ENCODE results near the gene S100G.
"Not testable (repeated sequence)": the region's sequence is repeated elsewhere in the genome, so short reads cannot be mapped to it uniquely, and the experiment has no call there.

Gene S100G, protein sequence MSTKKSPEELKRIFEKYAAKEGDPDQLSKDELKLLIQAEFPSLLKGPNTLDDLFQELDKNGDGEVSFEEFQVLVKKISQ

DNA sequence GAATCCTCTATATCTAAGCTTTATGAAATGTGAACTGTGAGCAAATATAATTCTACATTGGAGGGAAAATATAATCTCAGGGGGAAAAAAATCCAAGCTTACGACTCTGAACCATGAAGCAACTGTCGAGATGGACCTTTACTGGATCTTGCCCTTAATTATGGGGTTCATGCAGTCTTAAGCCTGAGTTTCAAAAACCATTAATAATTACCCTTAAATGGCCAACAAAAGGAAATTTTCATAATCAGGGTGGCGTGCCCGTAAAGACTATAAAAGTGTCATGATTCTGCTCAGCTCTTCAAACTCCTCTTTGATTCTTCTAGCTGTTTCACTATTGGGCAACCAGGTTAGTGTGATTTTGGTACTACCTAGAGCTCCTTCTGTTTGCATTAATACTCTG, at the start of gene S100G:
Gene S100G (plus strand): TSS at position 301 of the 400 bp plus-strand sequence. CDS start 849 bp downstream, outside the sequence.
- DNase-seq: no peak

DNA sequence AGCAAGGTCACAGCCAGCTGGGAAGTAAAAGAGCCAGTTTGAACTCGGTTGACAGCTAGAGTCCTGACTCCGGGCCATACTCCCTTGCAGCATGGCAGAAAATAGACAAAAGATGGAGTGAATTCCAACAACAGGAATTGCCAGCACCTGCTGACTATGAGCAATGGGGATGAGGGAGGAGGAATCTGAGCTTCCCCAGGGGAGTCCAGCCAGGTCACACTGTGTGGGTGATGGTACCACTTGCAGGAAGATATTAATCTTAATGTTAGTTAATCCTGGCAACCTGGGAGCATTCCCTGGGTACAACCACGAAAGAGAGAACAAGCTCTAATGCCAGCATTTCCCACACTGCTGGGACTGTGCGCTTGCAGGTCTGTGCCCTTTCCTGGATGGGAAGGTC, 48.1 kb upstream of the S100G start:
- DNase-seq: no peak

DNA sequence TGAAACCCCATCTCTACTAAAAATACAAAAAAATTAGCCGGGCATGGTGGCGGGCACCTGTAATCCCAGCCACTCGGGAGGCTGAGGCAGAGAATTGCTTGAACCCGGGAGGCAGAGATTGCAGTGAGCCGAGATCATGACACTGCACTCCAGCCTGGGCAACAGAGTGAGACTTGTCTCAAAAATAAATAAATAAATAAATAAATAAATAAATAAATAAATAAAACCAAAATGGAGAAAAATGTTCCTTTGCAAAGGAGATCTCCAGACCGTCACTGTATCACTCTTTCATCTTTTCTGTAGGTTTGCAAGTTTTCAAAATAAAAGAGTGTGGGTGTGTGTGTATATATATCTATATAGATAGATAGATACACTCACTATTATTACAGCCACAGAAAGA, 46.7 kb upstream of the S100G start:
- not testable (repeated sequence) for DNase-seq

DNA sequence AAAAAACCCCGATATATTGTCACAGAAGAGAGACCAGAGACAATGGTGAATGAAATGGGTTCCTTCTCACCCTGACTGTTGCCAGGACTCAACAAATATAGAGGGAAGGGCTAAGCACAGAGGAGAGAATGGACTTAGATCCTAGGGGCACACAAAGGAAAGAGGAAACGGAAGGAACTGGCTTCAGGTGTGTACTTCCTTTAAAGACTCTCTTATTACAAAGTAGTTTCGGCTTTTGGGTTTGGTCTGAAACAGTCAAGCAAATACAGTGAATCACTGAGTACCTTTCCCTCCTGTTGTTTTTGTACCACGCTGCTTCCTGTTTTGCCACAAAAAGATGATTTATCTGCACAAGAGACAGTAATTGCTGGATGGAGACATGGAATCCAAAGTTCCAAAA, 46.1 kb upstream of the S100G start:
- no peak for DNase-seq

DNA sequence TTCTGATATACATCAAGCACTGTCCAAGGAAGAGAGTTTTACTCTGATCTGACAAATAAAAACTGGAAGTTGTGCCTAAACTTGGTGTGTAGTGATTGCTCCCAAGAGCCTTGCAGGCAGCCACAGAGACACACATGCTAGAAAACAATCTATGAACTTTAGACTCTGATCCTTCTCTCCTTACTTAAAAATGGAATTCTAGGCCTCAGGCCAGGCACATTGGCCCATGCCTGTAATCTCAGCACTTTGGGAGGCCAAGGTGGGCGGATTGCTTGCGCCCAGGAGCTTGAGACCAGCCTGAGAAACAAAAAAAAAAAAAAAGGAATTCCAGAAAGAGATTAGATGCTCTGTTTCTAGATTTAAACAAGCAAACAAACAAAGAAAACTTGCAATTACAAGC, 45.6 kb upstream of the S100G start:
- no peak for DNase-seq

DNA sequence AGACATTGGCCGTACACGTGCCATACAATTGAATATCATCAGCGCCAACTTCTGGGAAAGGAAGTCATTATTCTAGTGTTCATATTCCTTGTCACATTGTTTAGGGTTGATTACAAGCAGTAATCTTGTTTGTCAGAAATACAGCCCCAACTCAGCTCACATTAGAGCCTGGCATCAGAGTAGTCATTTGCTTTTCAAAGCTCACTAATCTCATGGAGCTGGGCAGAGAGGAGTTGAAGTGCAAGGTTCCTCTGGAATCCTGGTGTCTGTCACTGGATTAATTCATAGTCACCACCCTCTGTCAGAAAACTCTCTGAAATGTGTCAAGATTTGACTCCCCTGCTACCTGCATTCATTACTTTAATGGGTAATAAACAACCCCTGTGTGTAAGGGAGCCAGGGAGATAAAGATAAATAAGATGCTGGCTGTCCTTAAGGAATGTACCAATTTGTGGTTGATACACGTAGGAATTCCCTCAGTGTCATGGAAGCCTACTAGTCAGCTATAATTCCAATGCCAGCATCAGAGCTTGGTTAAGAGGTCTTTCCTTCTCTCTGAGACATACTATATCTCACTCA, 43.7 kb upstream of the S100G start:
- DNase-seq: no peak

DNA sequence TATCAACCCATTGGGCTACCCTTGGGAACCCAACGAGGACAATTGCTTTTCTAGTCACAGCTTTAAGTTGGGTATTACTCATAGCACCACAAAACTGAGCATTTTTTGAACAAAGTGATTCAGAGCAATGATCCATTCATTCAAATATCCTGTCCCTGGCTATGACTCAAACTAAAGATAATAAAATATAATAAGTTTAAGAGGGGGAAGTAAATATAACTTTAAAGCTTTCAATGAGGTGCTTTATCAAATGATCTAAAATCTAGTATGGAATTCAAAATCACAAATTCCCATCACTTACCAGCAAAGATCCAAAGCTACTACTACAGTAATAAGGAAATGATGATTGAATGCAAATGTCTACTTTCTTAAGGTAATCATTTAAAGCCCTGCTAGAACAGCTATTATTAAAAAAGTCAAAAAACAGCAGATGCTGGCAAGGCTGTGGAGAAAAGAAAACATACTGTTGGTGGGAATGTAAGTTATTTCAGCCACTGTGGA, 39.8 kb upstream of the S100G start:
- DNase-seq: no peak

DNA sequence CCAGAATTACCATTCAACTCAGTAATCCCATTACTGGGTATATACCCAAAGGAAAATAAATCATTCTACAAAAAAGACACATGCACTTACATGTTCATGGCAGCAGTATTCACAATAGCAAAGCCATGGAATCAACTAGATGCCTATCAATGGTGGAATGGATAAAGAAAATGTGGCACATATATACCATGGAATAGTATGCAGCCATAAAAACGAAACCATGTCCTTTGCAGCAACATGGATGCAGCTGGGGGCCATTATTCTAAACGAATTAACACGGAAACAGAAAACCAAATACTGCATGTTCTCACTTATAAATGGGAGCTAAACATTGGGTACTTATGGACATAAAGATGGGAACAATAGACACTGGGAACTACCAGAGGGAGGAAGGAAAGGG, 39.3 kb upstream of the S100G start:
- not testable (repeated sequence) for DNase-seq

DNA sequence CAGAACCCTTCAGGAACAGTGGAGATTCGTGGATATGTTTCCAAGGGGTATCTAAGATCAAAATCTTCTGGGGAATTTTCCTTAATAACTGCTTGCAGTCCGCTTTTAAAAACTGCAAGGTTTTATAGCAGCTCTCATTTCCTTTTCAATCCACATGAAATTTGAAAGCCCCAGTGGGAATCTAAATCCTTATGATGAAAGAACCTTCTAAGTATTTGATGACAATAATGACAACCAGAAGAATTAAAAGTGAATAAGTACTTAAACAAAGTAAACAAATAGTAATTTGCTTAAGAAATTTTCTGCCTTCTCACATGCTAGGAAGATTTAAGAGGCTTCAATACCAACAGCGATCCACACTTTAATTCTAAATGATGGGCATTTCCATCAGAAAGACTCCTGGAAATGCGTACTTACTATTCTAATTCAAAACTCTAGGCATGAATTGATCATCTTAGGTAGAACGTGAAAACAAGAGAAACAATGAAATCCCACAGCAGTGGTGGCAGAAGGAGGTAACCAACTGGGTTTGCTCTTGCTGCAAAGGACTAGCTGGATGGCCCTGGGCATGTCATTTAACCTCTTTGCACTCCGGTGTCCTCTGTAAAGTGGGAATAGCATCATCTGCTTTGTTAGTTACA, 37.6 kb upstream of the S100G start:
- no peak for DNase-seq

DNA sequence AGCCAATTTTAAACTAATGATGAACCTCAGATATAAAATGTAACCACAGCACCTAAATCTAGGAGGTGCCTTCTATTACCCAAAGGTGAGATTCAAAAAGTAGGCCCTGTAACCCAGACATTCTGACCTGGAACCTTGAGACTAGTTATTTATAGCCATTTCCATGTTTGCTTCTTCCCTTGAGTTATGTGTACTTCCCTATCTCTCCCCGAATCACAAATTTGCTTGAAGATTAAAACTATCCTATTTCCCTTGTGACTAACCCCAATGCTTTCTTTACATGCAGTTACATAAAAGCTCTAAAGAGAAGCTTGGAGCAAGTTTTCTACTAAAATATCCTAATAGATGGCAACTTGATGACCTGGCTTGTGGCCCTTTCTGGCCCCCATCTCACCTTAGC, 32.6 kb upstream of the S100G start:
- DNase-seq: no peak

DNA sequence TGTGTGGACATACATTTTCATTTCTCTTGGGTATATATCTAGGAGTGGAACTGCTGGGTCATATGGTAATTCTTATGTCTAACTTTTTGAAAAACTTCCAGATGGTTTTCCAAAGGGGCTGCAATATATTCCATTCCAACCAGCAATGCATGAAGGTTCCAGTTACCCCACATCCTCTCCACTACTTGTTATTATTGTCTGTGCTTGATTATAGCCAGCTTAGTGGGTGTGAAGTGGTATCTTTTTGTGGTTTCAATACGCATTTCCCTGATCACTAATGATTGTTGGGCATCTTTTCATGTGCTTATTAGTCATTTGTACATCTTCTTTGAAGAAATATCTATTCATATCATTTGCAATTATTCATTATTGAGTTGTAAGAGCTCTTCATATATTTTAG, 31.5 kb upstream of the S100G start:
- DNase-seq: no peak

DNA sequence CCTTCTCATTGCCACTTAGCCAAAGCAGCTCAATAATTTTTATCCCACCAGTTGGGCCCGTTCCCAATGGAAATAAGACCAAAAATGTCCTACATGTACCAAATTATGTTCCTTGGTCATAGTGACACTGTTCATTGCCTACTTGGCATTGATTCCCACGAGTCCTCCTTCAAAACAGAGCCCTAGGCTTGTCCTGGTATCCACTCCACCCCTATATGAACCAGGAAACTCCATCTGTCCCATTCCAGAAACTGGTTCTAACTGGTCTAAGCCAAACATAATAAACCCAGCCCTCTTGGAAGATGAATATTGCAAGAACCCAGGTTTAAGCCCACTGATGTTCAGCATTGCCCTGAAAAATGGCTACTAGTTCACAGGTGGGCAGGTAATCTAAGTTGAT, 30.9 kb upstream of the S100G start:
- DNase-seq: no peak

DNA sequence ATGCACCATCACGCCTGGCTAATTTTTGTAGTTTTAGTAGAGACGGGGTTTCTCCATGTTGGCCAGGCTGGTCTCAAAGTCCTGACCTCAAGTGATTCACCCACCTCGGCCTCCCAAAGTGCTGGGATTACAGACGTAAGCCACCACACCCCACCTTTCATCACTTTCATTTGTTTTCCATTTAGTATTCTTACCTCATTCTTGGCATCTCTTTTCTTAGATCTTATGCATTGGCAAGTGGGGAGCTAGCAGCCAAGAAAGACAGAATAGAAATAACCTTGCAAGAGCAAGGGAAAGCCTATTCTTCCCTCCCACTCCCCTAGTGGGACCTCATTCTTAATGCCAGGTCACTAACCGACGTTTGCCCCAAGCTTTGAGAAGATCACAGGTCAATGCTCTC, 21.4 kb upstream of the S100G start:
- DNase-seq: not testable (repeated sequence)

DNA sequence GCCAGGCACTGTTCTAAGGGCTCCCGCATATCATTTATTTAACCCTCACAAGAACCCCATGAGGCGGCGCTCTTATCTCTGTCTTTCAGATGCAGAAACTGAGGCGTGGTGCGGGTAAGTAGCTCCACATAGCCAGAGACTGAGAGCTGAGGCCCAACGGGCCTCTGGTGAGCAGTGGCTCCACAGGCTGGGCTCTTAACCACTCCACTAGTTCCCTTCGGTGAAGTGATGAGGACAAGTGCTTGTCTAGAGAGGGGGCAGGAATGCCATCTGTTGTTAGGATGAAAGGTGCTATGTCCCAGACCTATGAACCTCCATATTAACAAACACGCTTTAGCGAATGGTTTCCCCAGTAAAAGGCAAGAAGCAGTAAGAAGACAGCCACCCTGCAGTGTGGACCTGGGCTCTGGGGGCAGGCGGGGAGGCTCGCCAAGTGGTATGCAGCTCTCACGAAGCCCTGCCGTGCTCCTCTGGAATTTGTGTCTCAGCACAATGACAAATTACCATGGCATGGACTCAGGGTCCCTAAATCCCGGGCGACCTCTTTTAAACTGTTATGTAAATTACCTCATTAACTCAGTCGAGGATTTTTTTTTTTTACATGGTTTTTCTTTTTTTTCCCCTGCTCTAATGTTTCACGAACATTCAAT, 20.9 kb upstream of the S100G start:
- no peak for DNase-seq

DNA sequence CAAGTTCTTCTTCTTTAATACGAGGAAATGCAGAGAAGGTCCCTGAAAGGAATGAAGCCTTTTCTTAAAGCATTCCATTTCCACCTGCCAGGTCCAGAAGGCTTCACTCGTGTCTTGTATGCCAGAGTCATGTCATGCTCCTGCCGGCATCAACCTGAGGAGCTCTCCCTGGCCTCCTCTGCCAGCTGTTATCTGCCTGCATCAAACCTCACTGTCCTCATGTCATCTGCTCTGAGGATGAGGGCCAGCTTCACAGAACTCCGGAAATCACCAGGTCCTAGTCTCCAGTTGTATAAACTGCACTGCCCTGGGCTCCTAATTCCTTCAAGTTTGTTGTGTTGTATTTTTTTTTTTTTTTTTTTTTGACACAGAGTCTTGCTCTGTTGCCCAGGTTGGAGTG, 20.0 kb upstream of the S100G start:
- DNase-seq: no peak

DNA sequence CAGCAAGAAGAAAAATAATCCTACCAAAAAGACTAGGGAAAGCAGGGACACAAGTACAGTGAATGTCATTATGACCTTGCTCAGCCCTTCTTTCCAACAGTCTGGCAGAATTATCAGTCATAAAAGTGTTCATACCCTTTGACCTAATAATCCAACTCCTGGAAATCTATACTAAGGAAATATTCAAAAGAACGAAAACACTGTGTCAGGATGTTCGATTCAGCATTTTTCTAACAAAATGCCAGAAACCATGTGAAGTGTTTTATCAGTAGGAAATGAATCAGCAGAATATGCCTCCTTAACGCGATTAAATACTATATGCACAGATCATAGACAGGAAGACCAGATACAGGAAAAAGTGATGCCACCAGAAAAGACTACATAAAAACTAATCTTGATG, 16.2 kb upstream of the S100G start:
- DNase-seq: no peak

DNA sequence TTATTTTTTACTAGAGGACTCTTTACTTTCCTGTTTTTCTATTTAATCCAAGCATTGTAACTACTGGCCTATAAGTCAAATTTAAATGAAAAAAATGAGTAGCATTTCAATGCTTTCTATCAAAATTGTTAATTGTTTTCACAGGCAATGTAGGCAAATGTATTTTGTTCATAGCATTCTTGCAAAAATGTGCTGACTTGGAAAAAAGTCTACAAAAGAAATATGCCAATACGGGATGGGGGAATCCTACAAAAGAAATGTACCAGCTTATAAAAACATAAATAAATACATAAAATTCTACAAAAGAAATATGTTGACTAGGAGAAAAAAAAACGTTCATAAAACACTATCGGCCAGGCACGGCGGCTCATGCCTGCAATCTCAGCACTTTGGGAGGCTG, 14.9 kb upstream of the S100G start:
- DNase-seq: no peak

DNA sequence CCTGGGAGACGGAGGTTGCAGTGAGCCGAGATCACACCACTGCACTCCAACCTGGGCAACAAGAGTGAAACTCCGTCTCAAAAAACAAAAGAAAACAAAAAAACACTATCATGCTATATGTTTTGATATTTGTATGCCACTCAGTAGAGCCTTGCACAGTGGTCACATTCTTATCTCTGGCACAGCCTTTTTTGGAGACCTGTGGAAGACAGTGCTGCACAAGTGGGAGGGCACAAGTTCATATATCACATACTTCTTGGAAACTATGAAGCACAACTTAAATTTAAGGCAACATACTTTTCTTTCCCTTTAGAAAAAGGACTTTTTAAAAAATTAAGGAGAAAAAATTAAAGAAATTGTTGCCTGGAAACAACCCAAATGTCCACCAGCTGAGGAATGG, 14.4 kb upstream of the S100G start:
- DNase-seq: no peak

DNA sequence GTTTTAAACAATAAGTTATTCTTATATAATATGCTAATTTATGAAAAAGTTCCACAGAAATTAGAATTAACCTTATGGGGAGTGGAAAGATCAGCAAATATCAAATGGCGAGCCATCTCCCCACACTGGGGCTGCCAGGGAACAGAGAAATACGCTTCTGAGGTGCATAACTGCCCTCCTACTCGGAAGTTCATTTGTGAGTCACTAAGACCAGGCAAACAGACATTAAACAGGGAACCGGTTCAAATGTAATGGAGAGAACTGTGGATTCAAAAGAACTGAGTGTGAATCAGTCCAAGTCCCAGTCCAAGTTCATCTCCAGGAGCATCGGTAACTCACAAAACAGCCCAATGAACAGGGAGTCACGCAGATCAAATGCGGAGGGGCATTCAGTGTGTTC, 11.4 kb upstream of the S100G start:
- no peak for DNase-seq

DNA sequence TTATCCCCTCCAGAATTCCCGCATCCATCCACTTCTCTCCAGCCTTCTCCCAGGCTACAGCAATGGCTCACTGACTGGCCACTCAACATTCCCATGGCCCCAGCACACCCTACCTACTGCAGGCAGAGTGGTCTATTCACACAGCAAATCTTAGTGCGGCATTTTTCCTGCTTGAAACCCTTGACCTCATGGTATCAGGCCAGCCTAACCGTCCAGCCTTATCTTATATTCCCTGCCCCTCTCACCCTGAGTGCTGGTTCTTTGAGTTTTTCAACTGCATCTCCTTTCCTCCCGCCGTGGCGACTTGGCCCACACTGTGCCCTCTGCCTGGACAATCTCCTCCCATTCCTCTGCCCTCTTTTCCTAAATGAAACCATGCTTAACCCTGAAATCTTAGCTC, 10.0 kb upstream of the S100G start:
- DNase-seq: no peak

DNA sequence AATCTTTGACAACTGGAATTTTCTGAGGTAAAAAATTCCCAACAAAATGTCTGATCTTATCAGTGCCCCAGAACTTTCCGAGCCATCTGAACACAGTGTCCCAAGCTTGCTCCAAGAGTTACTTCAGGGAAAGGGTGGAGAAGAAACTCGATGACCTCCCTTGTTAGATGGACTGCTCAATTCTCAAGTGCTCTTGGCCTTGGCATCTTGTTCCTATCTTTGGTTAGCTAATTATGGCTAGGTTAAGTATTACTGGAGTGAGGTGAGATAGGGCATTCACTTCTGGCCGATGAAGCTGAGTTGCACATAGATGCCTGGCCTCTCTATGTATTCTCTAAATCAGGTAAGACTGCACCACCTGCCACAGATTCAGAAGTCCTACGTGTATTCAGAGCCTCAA, 9.1 kb upstream of the S100G start:
- no peak for DNase-seq

DNA sequence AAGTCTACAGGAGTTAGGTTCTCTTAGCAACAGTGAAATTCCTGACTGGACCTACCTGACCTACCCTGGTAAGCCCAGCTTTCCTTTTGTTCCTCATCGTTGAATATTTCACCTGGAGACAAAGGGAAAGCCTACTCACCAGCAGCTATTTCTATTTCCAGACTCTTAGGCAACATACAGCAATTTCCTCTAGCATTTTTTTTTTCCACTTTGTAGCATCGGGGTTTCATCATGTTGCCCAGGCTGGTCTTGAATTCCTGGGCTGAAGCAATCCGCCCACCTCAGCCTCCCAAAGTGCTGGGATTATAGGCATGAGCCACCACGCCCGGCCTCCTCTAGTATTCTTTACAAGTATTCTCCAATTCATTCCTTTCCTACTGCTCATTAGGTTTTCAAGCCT, 6.8 kb upstream of the S100G start:
- DNase-seq: no peak

DNA sequence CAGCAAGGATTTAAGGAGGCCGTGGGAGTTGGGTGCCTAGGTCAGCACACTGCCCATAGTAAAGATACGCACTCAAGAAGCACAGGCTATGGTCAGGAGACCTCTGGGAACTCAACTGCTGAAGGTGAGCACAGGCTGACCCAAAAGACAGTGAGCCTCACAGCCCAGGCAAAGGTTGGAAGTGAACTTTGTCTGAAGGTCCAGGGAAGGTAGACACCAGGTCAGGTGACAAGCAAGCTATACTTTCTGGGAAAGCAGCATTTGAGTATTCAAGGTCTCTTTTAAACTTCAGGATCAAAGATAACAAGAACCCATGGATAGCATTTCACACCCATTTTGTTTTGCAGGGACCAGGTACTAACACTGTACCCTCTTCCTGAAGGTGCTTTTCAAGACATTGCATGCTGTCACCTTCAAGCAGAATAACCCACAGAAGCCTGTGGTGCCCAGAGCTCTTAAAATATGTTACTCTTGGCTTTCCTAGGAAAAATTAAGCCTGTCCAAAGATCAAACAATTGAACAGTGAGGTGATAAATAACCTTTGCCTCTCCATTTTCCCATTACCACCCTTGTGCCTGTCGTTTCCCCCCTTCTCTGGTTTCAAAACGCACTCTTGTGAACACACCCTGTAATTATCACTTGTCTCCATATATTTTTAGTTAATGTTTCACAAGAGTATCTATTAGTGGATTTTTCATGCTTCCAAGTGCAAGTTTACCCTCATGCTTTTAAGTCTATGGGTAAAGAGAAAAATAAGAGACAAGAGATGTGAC, 3.4 kb upstream of the S100G start:
- DNase-seq: no peak
